ENCODE results near the gene ESPNL. TPM values are rescaled to one million over a fixed set of nuclear protein-coding genes. Genes with fewer than 3 reads are reported as not detected.

Gene ESPNL
- total RNA-seq, 4 donors from 2014 or later = 0.22 to 0.68 TPM; not detected in 2

DNA sequence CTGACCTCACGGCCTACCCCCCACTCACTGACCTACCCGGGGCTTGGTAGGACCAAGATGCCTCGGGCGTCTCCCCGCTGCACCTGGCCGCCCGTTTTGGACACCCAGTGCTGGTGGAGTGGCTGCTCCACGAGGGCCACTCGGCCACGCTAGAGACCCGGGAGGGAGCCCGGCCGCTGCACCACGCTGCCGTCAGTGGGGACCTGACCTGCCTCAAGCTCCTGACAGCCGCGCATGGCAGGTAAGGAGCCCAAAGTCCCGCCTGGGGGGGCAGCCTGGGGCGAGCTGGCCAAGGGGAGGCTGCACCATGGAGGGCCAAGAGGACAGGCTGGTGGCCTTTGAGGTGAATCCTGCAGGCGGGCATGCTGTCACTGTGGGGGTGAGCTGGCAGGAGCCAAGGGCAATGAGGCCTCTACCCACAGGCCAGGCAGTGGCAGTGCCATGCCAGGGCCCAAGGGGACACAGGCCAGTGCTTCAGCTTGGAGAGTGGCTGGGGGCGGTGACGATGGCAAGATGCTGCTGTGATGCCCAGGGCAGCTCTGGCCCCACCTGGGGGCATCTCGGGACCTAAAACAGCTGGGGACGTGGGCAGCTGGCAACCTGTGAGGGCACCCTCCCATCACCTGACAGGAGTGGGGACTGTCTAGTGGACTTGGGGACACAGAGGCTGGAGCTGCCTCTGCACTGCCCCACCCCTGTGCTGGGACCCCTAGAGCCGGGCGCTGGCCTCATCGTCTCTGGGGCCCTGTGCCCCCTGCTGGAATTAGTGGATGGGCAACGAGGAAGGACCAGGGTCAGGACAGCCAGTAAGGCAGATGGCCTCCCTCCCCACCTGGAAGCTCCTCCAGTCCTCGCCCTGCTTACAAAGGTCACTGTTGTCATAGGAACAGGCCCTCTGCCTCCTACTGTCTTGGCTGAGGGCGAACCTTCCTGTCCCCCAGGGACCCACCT, 2.0 kb downstream of the ESPNL start:
- TF ChIP-seq, protein P1, sequence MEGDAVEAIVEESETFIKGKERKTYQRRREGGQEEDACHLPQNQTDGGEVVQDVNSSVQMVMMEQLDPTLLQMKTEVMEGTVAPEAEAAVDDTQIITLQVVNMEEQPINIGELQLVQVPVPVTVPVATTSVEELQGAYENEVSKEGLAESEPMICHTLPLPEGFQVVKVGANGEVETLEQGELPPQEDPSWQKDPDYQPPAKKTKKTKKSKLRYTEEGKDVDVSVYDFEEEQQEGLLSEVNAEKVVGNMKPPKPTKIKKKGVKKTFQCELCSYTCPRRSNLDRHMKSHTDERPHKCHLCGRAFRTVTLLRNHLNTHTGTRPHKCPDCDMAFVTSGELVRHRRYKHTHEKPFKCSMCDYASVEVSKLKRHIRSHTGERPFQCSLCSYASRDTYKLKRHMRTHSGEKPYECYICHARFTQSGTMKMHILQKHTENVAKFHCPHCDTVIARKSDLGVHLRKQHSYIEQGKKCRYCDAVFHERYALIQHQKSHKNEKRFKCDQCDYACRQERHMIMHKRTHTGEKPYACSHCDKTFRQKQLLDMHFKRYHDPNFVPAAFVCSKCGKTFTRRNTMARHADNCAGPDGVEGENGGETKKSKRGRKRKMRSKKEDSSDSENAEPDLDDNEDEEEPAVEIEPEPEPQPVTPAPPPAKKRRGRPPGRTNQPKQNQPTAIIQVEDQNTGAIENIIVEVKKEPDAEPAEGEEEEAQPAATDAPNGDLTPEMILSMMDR (IDR thresholded peaks at IDR 0.05; ENCODE audit: low read depth) = no peak

DNA sequence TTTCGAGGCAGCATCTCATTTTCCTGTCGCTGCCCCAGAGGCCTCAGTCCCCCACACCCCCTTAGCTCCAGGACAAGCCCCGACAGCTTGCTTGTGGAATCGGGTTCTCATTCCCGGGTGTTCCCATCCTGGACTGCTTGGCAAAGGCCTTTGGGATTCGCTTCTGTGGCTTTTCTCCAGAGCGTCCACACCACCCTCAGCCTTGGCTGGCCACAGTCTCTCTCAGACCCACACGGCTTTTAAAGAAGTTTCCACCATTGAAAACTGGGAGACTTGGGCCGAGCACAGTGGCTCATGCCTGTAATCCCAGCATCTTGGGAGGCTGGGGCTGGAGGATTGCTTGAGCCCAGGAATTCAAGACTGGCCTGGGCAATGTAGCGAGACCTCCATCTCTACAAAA, 2.7 kb downstream of the ESPNL start:
- TF ChIP-seq, protein P1 (IDR thresholded peaks at IDR 0.05; ENCODE audit: low read depth) = no peak

DNA sequence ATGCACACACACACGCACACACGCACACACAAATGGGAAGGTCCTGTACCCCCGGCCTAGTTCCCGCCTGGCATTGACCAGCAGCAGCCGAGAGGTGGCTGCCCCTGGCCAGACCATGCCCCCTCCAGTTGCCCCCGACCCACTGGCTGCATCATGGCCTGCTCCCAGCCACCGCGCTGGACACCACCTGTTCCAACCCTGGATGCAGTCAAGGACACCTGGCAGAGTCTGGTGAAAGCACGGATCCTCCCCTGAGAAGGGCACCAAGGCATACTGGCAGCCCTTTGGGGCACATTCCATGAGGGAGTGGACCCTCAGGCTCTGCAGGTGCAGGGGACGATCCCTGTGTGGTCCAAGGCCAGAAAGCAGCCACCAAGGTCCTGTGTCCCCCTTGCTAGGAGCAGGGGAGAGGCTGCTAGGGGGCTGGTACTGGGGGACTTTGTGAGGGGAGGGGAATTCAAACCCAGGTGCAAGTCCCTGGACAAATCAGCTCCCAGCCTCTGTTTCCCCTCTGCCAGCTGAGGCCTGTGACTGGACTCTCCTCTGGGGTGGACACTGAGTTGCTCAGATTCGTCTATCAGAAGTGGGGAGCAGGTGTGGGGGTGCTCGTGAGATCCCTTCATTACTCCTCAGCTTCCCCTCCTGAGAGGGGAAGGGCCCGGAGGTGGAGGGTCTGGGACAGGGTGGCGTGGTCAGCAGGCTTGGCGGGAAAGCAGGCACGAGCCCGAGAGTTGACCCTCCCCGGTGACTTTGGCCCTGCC, 3.5 kb downstream of the ESPNL start:
- TF ChIP-seq, protein P1 (IDR thresholded peaks at IDR 0.05; ENCODE audit: low read depth) = no peak

DNA sequence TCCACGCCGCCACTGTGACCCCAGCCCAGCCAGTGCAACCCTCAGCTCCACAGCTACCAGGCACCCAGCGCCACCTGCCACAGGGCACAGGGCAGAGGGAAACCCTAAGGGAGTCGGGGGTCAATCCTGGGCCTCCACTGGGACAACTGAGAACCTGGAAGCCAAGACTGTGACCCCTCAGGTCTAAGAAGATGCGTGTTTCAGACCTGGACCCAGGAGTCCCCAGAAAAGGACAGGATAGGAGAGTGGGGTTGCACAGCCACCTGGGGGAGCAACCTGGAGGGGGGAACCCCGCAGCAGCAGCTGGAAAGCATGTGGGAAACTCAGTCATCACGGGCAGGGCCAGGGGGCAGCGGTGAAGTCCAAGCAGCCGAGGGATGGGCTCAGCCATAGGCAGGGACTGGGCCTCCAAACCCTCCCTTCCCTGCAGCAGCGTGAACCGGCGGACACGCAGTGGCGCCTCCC, 4.1 kb downstream of the ESPNL start:
- TF ChIP-seq, protein P1 (IDR thresholded peaks at IDR 0.05; ENCODE audit: low read depth) = no peak

DNA sequence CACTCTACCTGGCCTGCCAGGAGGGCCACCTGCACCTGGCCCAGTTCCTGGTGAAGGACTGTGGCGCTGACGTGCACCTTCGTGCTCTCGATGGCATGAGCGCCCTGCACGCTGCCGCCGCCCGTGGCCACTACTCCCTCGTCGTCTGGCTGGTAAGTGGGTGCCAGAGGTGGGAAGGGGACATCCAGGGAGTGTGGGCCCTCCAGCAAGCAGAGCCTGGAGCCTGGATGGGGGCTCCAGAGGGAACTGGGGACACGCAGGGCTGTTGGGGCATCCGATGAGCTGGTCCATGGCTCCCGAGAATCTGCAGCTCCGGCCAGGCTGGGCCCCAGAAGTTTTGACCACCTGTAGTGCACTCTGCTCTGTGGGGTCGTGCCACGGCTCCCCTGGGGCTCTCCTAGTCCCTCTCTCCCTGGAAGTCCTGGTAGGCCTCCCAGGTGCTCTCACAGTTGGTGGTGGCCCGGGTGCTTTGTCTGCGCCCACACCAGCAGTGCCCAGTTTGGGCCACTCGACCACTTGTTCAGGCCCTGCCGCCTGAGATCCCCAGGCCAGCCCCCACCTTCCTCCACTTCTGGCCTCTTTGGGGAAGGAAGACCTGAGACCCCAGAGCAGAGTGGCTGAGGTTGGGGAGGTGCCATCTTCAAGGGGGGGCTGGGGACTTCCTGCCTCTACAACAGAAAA, 4.7 kb downstream of the ESPNL start:
- TF ChIP-seq, protein P1 (IDR thresholded peaks at IDR 0.05; ENCODE audit: low read depth) = no peak

DNA sequence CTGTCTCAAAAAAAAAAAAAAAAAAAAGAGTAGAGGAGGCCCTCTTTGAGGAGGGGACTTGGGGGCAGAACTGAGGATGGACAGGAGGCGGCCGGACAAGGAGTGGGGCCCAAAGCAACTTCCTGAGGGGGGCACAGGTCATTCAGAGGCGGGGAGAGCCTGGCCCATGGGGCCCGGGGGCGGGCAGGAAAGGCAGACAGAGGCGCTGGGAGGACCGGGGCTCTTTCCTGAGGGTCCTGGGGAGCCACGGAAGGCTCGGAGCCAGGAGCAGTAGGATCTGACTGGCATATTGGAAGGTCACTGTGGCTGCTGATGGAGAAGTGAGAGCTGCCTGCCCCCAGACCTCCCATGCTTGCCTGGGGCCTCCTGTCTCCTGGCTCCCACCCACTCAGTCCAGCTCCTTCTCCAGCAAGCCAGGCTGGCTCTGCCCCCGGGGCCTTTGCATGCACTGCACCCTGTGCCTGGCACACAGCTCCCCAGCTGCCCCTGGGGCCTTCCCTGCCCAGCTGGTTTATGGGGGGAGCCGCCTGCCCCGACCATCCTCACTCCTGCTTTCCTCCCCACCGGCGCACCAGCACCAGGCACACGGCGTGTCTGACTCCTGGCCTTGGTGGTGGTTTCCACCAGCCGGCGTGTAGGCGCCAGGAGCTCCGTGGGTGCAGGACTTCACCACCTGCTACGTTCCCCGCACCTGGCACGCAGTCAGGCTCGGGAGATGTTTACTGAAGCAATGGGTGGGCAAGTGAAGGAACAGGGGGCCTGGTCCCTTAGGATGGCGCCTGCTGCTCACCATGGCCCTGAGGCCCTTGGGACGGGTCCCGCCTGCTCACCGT, 5.6 kb downstream of the ESPNL start:
- TF ChIP-seq, protein P1 (IDR thresholded peaks at IDR 0.05; ENCODE audit: low read depth) = no peak

All from subcutaneous adipose tissue (tissue), 4 donors.